ENCODE data around the gene BMP7.

BMP7 gene

GRCh38 chr20:57148263-57148662 lies 118.2 kb downstream of the BMP7 start:
- Mint-ChIP-seq H3K4me3 (no peak overlapping the region), H3K27ac (no peak overlapping the region), H3K4me1 (no peaks in the 10 kb centered on the region), H3K9me3 (peaks cover 10% of the 10 kb centered on the region), H3K36me3 (no peaks in the 10 kb centered on the region)
- DNase-seq (ENCODE audit: low spot score in 2 of 2) = no peak
- ATAC-seq = no peak

- DNase-seq (ENCODE audit: low spot score in 2 of 2) (no peak), ATAC-seq (no peak)
- no peaks in the 10 kb centered on the region for H3K36me3 Mint-ChIP-seq
- H3K4me1 Mint-ChIP-seq = no peaks in the 10 kb centered on the region
- peaks cover 10% of the 10 kb centered on the region for H3K9me3 Mint-ChIP-seq
- no peak overlapping the region for H3K27ac Mint-ChIP-seq
- no peak overlapping the region for H3K4me3 Mint-ChIP-seq
Measured at GRCh38 chr20:57147185-57147584, 119.3 kb downstream of the BMP7 start.

- no peaks in the 10 kb centered on the region for H3K4me1 Mint-ChIP-seq
- peaks cover 7% of the 10 kb centered on the region for H3K9me3 Mint-ChIP-seq
- no peak overlapping the region for H3K27ac Mint-ChIP-seq
- ATAC-seq = no peak
- DNase-seq (ENCODE audit: low spot score in 2 of 2) = no peak
- no peaks in the 10 kb centered on the region for H3K36me3 Mint-ChIP-seq
- H3K4me3 Mint-ChIP-seq = no peak overlapping the region
Measured at GRCh38 chr20:57146155-57146554, 120.3 kb downstream of the BMP7 start.

- ATAC-seq = no peak
- no peak overlapping the region for H3K27ac Mint-ChIP-seq
- no peaks in the 10 kb centered on the region for H3K36me3 Mint-ChIP-seq
- H3K4me3 Mint-ChIP-seq = no peak overlapping the region
- H3K9me3 Mint-ChIP-seq = peaks cover 7% of the 10 kb centered on the region
- no peak for DNase-seq (ENCODE audit: low spot score in 2 of 2)
- H3K4me1 Mint-ChIP-seq = no peaks in the 10 kb centered on the region
Measured at GRCh38 chr20:57145089-57145631, 121.3 kb downstream of the BMP7 start.

- no peak overlapping the region for H3K27ac Mint-ChIP-seq
- DNase-seq (ENCODE audit: low spot score in 2 of 2) = no peak
- H3K4me3 Mint-ChIP-seq = no peak overlapping the region
- no peak for ATAC-seq
- H3K4me1 Mint-ChIP-seq = no peaks in the 10 kb centered on the region
- peaks cover 7% of the 10 kb centered on the region for H3K9me3 Mint-ChIP-seq
- no peaks in the 10 kb centered on the region for H3K36me3 Mint-ChIP-seq
Measured at GRCh38 chr20:57143173-57143572, 123.3 kb downstream of the BMP7 start.

- Mint-ChIP-seq H3K4me3 (no peak overlapping the region), H3K27ac (no peak overlapping the region), H3K4me1 (no peaks in the 10 kb centered on the region), H3K36me3 (no peaks in the 10 kb centered on the region), H3K9me3 (peaks cover 7% of the 10 kb centered on the region)
- no peak for ATAC-seq
- no peak for DNase-seq (ENCODE audit: low spot score in 2 of 2)
Measured at GRCh38 chr20:57142667-57143066, 123.8 kb downstream of the BMP7 start.

GRCh38 chr20:57141492-57141891 lies 124.9 kb downstream of the BMP7 start:
- DNase-seq (ENCODE audit: low spot score in 2 of 2) (no peak), ATAC-seq (no peak)
- Mint-ChIP-seq H3K4me3 (no peak overlapping the region), H3K9me3 (peaks cover 2% of the 10 kb centered on the region), H3K27ac (no peak overlapping the region), H3K4me1 (no peaks in the 10 kb centered on the region), H3K36me3 (no peaks in the 10 kb centered on the region)

GRCh38 chr20:57140416-57140965 lies 126.0 kb downstream of the BMP7 start:
- ATAC-seq (no peak), DNase-seq (ENCODE audit: low spot score in 2 of 2) (no peak)
- H3K9me3 Mint-ChIP-seq = no peaks in the 10 kb centered on the region
- no peak overlapping the region for H3K4me3 Mint-ChIP-seq
- no peaks in the 10 kb centered on the region for H3K4me1 Mint-ChIP-seq
- no peak overlapping the region for H3K27ac Mint-ChIP-seq
- H3K36me3 Mint-ChIP-seq = no peaks in the 10 kb centered on the region

GRCh38 chr20:57139342-57140093 lies 126.9 kb downstream of the BMP7 start:
- DNase-seq (ENCODE audit: low spot score in 2 of 2) (no peak), ATAC-seq (no peak)
- Mint-ChIP-seq H3K9me3 (no peaks in the 10 kb centered on the region), H3K4me1 (no peaks in the 10 kb centered on the region), H3K36me3 (no peaks in the 10 kb centered on the region), H3K27ac (no peak overlapping the region), H3K4me3 (no peak overlapping the region)

GRCh38 chr20:57138198-57138995 lies 128.0 kb downstream of the BMP7 start:
- DNase-seq (ENCODE audit: low spot score in 2 of 2) (no peak), ATAC-seq (no peak)
- Mint-ChIP-seq H3K9me3 (no peaks in the 10 kb centered on the region), H3K4me3 (no peak overlapping the region), H3K36me3 (no peaks in the 10 kb centered on the region), H3K4me1 (no peaks in the 10 kb centered on the region), H3K27ac (no peak overlapping the region)

GRCh38 chr20:57137676-57138075 lies 128.8 kb downstream of the BMP7 start:
- no peaks in the 10 kb centered on the region for H3K9me3 Mint-ChIP-seq
- H3K4me3 Mint-ChIP-seq = no peak overlapping the region
- H3K27ac Mint-ChIP-seq = no peak overlapping the region

GRCh38 chr20:57136734-57137133 lies 129.7 kb downstream of the BMP7 start:
- no peaks in the 10 kb centered on the region for H3K4me1 Mint-ChIP-seq
- H3K4me3 Mint-ChIP-seq = no peak overlapping the region
- DNase-seq (ENCODE audit: low spot score in 2 of 2) = no peak
- ATAC-seq = no peak
- no peaks in the 10 kb centered on the region for H3K36me3 Mint-ChIP-seq
- H3K27ac Mint-ChIP-seq = no peak overlapping the region
- no peaks in the 10 kb centered on the region for H3K9me3 Mint-ChIP-seq

More at GRCh38 chr20:57137676-57138075, 128.8 kb downstream of the BMP7 start:
- no peak for ATAC-seq
- Mint-ChIP-seq H3K36me3 (no peaks in the 10 kb centered on the region), H3K4me1 (no peaks in the 10 kb centered on the region)
- DNase-seq (ENCODE audit: low spot score in 2 of 2) = no peak

GRCh38 chr20:57135875-57136274 lies 130.6 kb downstream of the BMP7 start:
- ATAC-seq = no peak
- H3K36me3 Mint-ChIP-seq = no peaks in the 10 kb centered on the region
- no peak overlapping the region for H3K4me3 Mint-ChIP-seq
- DNase-seq (ENCODE audit: low spot score in 2 of 2) = no peak
- no peaks in the 10 kb centered on the region for H3K9me3 Mint-ChIP-seq
- no peak overlapping the region for H3K27ac Mint-ChIP-seq
- H3K4me1 Mint-ChIP-seq = no peaks in the 10 kb centered on the region

GRCh38 chr20:57134804-57135203 lies 131.6 kb downstream of the BMP7 start:
- Mint-ChIP-seq H3K4me3 (no peak overlapping the region), H3K36me3 (no peaks in the 10 kb centered on the region), H3K9me3 (no peaks in the 10 kb centered on the region), H3K4me1 (no peaks in the 10 kb centered on the region), H3K27ac (no peak overlapping the region)
- DNase-seq (ENCODE audit: low spot score in 2 of 2) (no peak), ATAC-seq (no peak)

- no peak for ATAC-seq
- H3K36me3 Mint-ChIP-seq = no peaks in the 10 kb centered on the region
- no peak overlapping the region for H3K27ac Mint-ChIP-seq
- H3K4me3 Mint-ChIP-seq = no peak overlapping the region
- no peaks in the 10 kb centered on the region for H3K9me3 Mint-ChIP-seq
- no peaks in the 10 kb centered on the region for H3K4me1 Mint-ChIP-seq
- no peak for DNase-seq (ENCODE audit: low spot score in 2 of 2)
Measured at GRCh38 chr20:57133926-57134650, 132.4 kb downstream of the BMP7 start.

Measured in stimulated activated effector memory CD8-positive, alpha-beta T cell treated with anti-CD3 and anti-CD28 coated beads, Interleukin-12 subunit alpha, Interleukin-12 subunit beta, amount 100 ng/mL, for 72 hours (primary cell).